ENCODE data around the gene DUS1L.

Gene DUS1L

DNA sequence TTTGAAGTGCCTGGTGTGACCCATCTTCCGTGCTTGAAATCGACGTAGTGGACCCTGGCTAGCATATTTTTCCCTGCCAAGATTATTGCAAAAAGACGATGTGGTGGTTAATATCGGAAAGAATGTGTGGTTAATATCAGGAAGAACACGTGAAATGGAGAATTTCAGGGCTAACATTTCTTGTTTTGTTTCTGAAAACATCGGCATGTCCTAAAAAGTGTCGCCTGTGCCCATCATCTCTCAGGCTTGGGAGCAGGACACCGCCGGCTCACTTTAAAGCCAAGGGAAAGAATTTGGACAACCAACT is 27.8 kb downstream of the DUS1L start:
- Histone ChIP-seq H3F3A (ENCODE audit: control insufficient read depth, insufficient read depth) (peaks cover 9% of the 10 kb centered on the region), H3K4me3 (ENCODE audit: low read length) (peak overlapping the region; percentile 96), H3K4me2 (ENCODE audit: low read length) (peak overlapping the region; percentile 99), H3K79me2 (ENCODE audit: control insufficient read depth, low read length) (peaks cover 12% of the 10 kb centered on the region), H3K4me1 (ENCODE audit: control insufficient read depth, low read length) (peaks cover 23% of the 10 kb centered on the region), H3K9me3 (ENCODE audit: control insufficient read depth, insufficient read depth, low read length) (no peaks in the 10 kb centered on the region), H3K27me3 (ENCODE audit: control insufficient read depth, low read length) (no peaks in the 10 kb centered on the region), H3K9me2 (replicated peaks; ENCODE audit: control insufficient read depth, low read length) (no peaks in the 10 kb centered on the region), H3K36me3 (ENCODE audit: control insufficient read depth, low read length) (peaks cover 21% of the 10 kb centered on the region), H4K20me1 (ENCODE audit: control insufficient read depth, insufficient read depth, low read depth, low read length) (peaks cover 5% of the 10 kb centered on the region), H3K27ac (ENCODE audit: low read depth, low read length) (no peak overlapping the region)
- no peak for TF ChIP-seq EZH2phosphoT487 (IDR thresholded peaks at IDR 0.05; ENCODE audit: borderline replicate concordance, low read length)
- TF ChIP-seq, protein P1, sequence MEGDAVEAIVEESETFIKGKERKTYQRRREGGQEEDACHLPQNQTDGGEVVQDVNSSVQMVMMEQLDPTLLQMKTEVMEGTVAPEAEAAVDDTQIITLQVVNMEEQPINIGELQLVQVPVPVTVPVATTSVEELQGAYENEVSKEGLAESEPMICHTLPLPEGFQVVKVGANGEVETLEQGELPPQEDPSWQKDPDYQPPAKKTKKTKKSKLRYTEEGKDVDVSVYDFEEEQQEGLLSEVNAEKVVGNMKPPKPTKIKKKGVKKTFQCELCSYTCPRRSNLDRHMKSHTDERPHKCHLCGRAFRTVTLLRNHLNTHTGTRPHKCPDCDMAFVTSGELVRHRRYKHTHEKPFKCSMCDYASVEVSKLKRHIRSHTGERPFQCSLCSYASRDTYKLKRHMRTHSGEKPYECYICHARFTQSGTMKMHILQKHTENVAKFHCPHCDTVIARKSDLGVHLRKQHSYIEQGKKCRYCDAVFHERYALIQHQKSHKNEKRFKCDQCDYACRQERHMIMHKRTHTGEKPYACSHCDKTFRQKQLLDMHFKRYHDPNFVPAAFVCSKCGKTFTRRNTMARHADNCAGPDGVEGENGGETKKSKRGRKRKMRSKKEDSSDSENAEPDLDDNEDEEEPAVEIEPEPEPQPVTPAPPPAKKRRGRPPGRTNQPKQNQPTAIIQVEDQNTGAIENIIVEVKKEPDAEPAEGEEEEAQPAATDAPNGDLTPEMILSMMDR (IDR thresholded peaks at IDR 0.05; ENCODE audit: low read depth, low read length, poor library complexity, severe bottlenecking): no peak

DNA sequence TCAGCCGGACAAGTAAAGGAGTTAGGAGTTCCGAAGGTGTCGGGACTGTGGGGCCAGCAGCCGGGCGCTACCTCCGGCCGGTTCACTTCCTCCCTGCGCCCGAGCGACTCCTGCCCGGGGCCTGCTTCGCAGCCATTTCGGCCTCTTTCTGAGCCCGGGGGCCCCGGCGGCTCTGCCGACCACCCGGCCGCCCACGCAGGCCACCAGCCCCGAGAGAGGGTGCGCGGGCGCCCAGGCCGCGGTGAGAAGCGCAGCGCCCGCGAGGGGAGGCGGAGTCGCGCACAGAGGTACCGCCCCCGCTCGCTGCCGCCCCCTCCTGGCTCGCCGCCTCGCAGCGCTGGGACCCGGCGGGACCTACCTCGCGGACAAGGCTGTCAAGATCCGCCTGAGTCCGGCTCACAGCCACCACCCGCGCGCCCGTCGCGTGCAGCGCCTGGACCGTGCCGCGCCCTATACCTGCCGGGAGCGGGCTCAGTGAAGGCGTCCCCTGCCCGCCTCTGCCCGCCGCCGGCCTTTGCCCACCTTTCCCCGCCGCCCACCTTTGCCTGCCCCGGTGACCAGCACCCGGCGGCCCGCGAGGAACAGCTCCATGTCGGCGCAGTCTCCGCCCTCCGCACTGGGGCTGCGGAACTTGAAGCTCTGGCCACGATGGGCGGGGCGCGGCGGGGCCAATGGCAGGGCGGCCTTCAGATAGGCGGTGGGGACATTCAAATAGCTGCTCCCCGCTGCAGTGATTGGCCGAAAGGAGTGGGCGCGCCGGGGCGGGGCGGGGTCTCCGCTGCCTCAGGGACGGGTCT is 28.3 kb downstream of the DUS1L start, which contains the start of gene DCXR:
DCXR (minus strand) TSS at position 606 of the 797 bp plus-strand sequence; CDS start at position 591, 15 bp downstream.
- H3K9me2 ChIP-seq (replicated peaks; ENCODE audit: control insufficient read depth, low read length): no peaks in the 10 kb centered on the region
- H3K36me3 ChIP-seq (ENCODE audit: control insufficient read depth, low read length): peaks cover 21% of the 10 kb centered on the region
- H3K4me3 ChIP-seq (ENCODE audit: low read length): peak within 1 kb of the TSS; percentile 96
- H3K4me1 ChIP-seq (ENCODE audit: control insufficient read depth, low read length): peaks cover 24% of the 10 kb centered on the region
- no peak for TF ChIP-seq EZH2phosphoT487 (IDR thresholded peaks at IDR 0.05; ENCODE audit: borderline replicate concordance, low read length)
- TF ChIP-seq, protein P1 (IDR thresholded peaks at IDR 0.05; ENCODE audit: low read depth, low read length, poor library complexity, severe bottlenecking): peak; percentile 83
- H3K27ac ChIP-seq (ENCODE audit: low read depth, low read length): peak within 1 kb of the TSS; percentile 54
- H4K20me1 ChIP-seq (ENCODE audit: control insufficient read depth, insufficient read depth, low read depth, low read length): peaks cover 5% of the 10 kb centered on the region
- H3K4me2 ChIP-seq (ENCODE audit: low read length): peak within 1 kb of the TSS; percentile 99
- no peaks in the 10 kb centered on the region for H3K27me3 ChIP-seq (ENCODE audit: control insufficient read depth, low read length)
- H3K9me3 ChIP-seq (ENCODE audit: control insufficient read depth, insufficient read depth, low read length): no peaks in the 10 kb centered on the region
- H3K79me2 ChIP-seq (ENCODE audit: control insufficient read depth, low read length): peaks cover 12% of the 10 kb centered on the region
- peaks cover 9% of the 10 kb centered on the region for H3F3A ChIP-seq (ENCODE audit: control insufficient read depth, insufficient read depth)

DNA sequence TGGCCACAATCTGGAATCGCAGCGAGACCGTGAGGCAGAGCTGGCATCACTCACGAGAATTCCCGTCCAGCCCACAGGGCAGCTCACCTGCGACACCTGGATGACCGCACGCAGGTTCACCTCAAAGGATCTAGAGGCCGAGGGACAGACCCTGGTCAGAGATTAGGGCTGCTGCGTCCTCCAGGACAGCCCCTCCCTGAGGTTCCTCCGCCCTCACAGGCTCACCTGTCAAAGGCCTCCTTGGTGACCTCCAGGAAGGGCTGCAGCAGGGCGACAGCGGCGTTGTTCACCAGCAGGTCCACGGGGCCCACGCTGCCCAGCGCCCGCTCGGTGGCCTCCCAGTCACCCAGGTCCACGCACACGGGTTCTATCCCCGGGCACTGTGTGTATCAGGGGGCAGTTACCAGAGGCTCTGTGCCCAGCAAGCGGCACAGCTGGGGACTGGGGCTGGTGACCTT is 28.9 kb downstream of the DUS1L start:
- Histone ChIP-seq H3K9me2 (replicated peaks; ENCODE audit: control insufficient read depth, low read length) (no peaks in the 10 kb centered on the region), H3K4me3 (ENCODE audit: low read length) (peak overlapping the region; percentile 96), H3F3A (ENCODE audit: control insufficient read depth, insufficient read depth) (peaks cover 9% of the 10 kb centered on the region), H3K79me2 (ENCODE audit: control insufficient read depth, low read length) (peaks cover 12% of the 10 kb centered on the region), H3K4me2 (ENCODE audit: low read length) (peak overlapping the region; percentile 99), H3K27ac (ENCODE audit: low read depth, low read length) (no peak overlapping the region), H4K20me1 (ENCODE audit: control insufficient read depth, insufficient read depth, low read depth, low read length) (peaks cover 5% of the 10 kb centered on the region), H3K9me3 (ENCODE audit: control insufficient read depth, insufficient read depth, low read length) (no peaks in the 10 kb centered on the region), H3K36me3 (ENCODE audit: control insufficient read depth, low read length) (peaks cover 21% of the 10 kb centered on the region), H3K27me3 (ENCODE audit: control insufficient read depth, low read length) (no peaks in the 10 kb centered on the region), H3K4me1 (ENCODE audit: control insufficient read depth, low read length) (peaks cover 28% of the 10 kb centered on the region)
- TF ChIP-seq, protein P1 (IDR thresholded peaks at IDR 0.05; ENCODE audit: low read depth, low read length, poor library complexity, severe bottlenecking): no peak
- TF ChIP-seq EZH2phosphoT487 (IDR thresholded peaks at IDR 0.05; ENCODE audit: borderline replicate concordance, low read length): no peak

Data from DOHH2 (cell line).